GM23338 (cell line): ENCODE measurements around the gene LRRC28. TPM values are rescaled to one million over a fixed set of nuclear protein-coding genes. Genes with fewer than 3 reads are reported as not detected.

Experiments used
- ATAC-seq: fragments of 200-7000 bp; cut with Tn5 transposase; 3 replicates; pipeline ENCODE4 v1.9.1; 2020
- DNase-seq: peaks from one replicate; pipeline ENCODE4 v3.0.0-alpha.2; 2015; ENCODE audit warnings: low spot score
- H2AFZ ChIP-seq: fragments of 200-600 bp; sonication (generic); 2 replicates; pipeline ENCODE4 v1.8.0; 2016; ENCODE audit warnings: antibody characterized with exemption, mild to moderate bottlenecking, moderate library complexity
- H3F3A ChIP-seq: fragments of 200-600 bp; sonication (generic); replicated peaks from 2 replicates; pipeline ENCODE4 v1.8.0; 2017; ENCODE audit warnings: antibody characterized with exemption, mixed run types, low read depth
- H3K27ac ChIP-seq: fragments of 200-600 bp; sonication (generic); 2 replicates; pipeline ENCODE4 v1.6.1; 2016; ENCODE audit warnings: low read depth
- H3K27me3 ChIP-seq: fragments of 200-600 bp; sonication (generic); 2 replicates; pipeline ENCODE4 v1.8.0; 2016; ENCODE audit warnings: mild to moderate bottlenecking, mixed run types, moderate library complexity; ENCODE audit not compliant: insufficient read depth
- H3K36me3 ChIP-seq: fragments of 200-600 bp; sonication (generic); 2 replicates; pipeline ENCODE4 v1.8.0; 2016; ENCODE audit warnings: mild to moderate bottlenecking; ENCODE audit not compliant: insufficient read depth
- H3K4me1 ChIP-seq: fragments of 200-600 bp; sonication (generic); 2 replicates; pipeline ENCODE4 v1.8.0; 2016; ENCODE audit warnings: mild to moderate bottlenecking, moderate library complexity; ENCODE audit not compliant: insufficient read depth
- H3K4me2 ChIP-seq: fragments of 200-600 bp; sonication (generic); 2 replicates; pipeline ENCODE4 v1.7.1; 2017; ENCODE audit warnings: mixed run types
- H3K4me3 ChIP-seq: fragments of 200-600 bp; sonication (generic); 2 replicates; pipeline ENCODE4 v1.6.1; 2016; ENCODE audit warnings: mixed run types
- H3K79me2 ChIP-seq: fragments of 200-600 bp; sonication (generic); replicated peaks from 2 replicates; pipeline ENCODE4 v1.8.0; 2017; ENCODE audit warnings: mild to moderate bottlenecking; ENCODE audit not compliant: insufficient read depth
- H3K9me2 ChIP-seq: fragments of 200-600 bp; sonication (generic); 2 replicates; pipeline ENCODE4 v1.8.0; 2017; ENCODE audit not compliant: insufficient read depth
- H4K20me1 ChIP-seq: fragments of 200-600 bp; sonication (generic); replicated peaks from 2 replicates; pipeline ENCODE4 v1.8.0; 2017; ENCODE audit warnings: mild to moderate bottlenecking; ENCODE audit not compliant: insufficient read depth
- H3K27ac Mint-ChIP-seq: 2 replicates; pipeline ENCODE4 v1.8.0; 2020; ENCODE audit warnings: inconsistent platforms, mild to moderate bottlenecking, moderate library complexity, mixed read lengths
- H3K27me3 Mint-ChIP-seq: 3 replicates; pipeline ENCODE4 v1.8.0; 2022; ENCODE audit warnings: low read depth, mild to moderate bottlenecking, moderate library complexity, mixed read lengths, inconsistent platforms; ENCODE audit not compliant: insufficient read depth, poor library complexity
- H3K36me3 Mint-ChIP-seq: 3 replicates; pipeline ENCODE4 v1.8.0; 2021; ENCODE audit warnings: low read depth, mild to moderate bottlenecking, inconsistent platforms, moderate library complexity, mixed read lengths
- H3K4me1 Mint-ChIP-seq: 3 replicates; pipeline ENCODE4 v1.8.0; 2020; ENCODE audit warnings: mild to moderate bottlenecking, inconsistent platforms, mixed read lengths
- H3K4me3 Mint-ChIP-seq: 3 replicates; pipeline ENCODE4 v1.8.0; 2021; ENCODE audit warnings: moderate library complexity, mild to moderate bottlenecking, inconsistent platforms, mixed read lengths
- H3K9me3 Mint-ChIP-seq: 3 replicates; pipeline ENCODE4 v1.8.0; 2020; ENCODE audit warnings: moderate library complexity, mild to moderate bottlenecking, inconsistent platforms, mixed read lengths
- CREB1 ChIP-seq: fragments of 250-450 bp; sonication (Bioruptor Pico); IDR thresholded peaks from 2 replicates; pipeline ENCODE4 v1.5.0; 2020; ENCODE audit warnings: low read depth, mild to moderate bottlenecking, moderate library complexity
- ETS1 ChIP-seq: IDR thresholded peaks from 2 replicates; pipeline ENCODE4 v1.6.1; 2016; ENCODE audit warnings: antibody characterized with exemption
- EZH2 ChIP-seq: fragments of 200-600 bp; sonication (generic); IDR thresholded peaks from one replicate; pipeline ENCODE4 v1.8.0; 2017; ENCODE audit warnings: antibody characterized with exemption, mild to moderate bottlenecking, low read depth; ENCODE audit not compliant: unreplicated experiment
- EZH2phosphoT487 ChIP-seq: fragments of 200-600 bp; sonication (generic); IDR thresholded peaks from one replicate; pipeline ENCODE4 v1.8.1; 2018; ENCODE audit warnings: antibody characterized with exemption; ENCODE audit not compliant: unreplicated experiment
- NANOG ChIP-seq: IDR thresholded peaks from 2 replicates; pipeline ENCODE4 v1.6.1; 2016; ENCODE audit warnings: antibody characterized with exemption, borderline replicate concordance
- POLR2AphosphoS5 ChIP-seq: IDR thresholded peaks from 2 replicates; pipeline ENCODE4 v1.6.1; 2016; ENCODE audit warnings: antibody characterized with exemption, low read depth
- STAT1 ChIP-seq: IDR thresholded peaks from one replicate; pipeline ENCODE4 v1.6.1; 2016; ENCODE audit warnings: antibody characterized with exemption; ENCODE audit not compliant: unreplicated experiment
- ZNF331 ChIP-seq: fragments of 250-450 bp; sonication (Bioruptor Pico); IDR thresholded peaks from 2 replicates; pipeline ENCODE4 v1.5.0; 2020; ENCODE audit warnings: low read depth, mild to moderate bottlenecking, moderate library complexity
- ZNF462 ChIP-seq: fragments of 250-450 bp; sonication (Bioruptor Pico); IDR thresholded peaks from 2 replicates; pipeline ENCODE4 v1.5.0; 2020; ENCODE audit warnings: mild to moderate bottlenecking, moderate library complexity
- polyA plus RNA-seq: library from polyadenylated mRNA; unstranded; fragments of >200 nt; fragmentation: Nextera tagmentation; extraction: Ambion mirVana; gene quantifications from 2 replicates; pipeline ENCODE4 v1.2.1, GENCODE V29; 2016
- total RNA-seq: library from RNA; depleted of rRNA; stranded (reverse); fragments of >200 nt; shearing (Covaris generic); gene quantifications from 2 replicates; pipeline ENCODE4 v1.2.3, GENCODE V29; 2014
- TF ChIP-seq, protein P1 (sequence below), 2 experiments: fragments of 200-600 bp in 1 of 2; sonication (generic) in 1 of 2; conservative IDR thresholded peaks; 2 replicates each; pipeline versions ENCODE4 v1.5.1 to v1.6.1; 2016 to 2017; ENCODE audit warnings: antibody characterized with exemption in 2 of 2, low read depth in 2 of 2, mild to moderate bottlenecking in 2 of 2, moderate library complexity in 1 of 2

The LRRC28 gene
- total and polyA plus RNA-seq, 2 experiments from 2014 or later = 12.9 to 28.4 TPM

DNA sequence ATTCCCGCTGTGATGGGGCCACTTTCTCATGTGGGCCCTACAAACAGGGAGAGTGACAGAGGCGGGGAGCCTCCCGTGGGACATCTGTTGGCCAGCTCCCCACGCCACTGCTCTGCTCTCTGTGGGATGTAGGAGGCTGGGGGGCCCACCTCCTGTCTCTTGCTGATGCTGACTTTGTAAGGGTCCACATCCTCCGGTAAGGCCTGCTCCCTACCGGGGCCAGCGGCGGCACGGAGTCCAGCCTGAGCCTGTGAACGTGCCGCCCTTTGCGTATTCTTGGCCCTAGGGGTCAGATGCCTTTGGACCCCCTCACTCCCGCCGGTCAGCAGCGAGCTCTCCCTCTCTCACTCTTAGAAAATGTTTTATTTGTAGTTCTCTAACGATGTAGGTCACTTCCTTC is 153.2 kb downstream of the LRRC28 start:
- Histone ChIP-seq H2AFZ (no peak overlapping the region), H3K79me2 (no peaks in the 10 kb centered on the region), H3K27me3 (no peaks in the 10 kb centered on the region), H3K9me2 (no peaks in the 10 kb centered on the region), H3K4me2 (no peak overlapping the region), H3K4me3 (no peak overlapping the region), H3K36me3 (no peaks in the 10 kb centered on the region), H4K20me1 (no peaks in the 10 kb centered on the region), H3K4me1 (no peaks in the 10 kb centered on the region), H3F3A (no peaks in the 10 kb centered on the region), H3K27ac (no peak overlapping the region)
- no peak for DNase-seq
- Mint-ChIP-seq H3K27me3 (peaks cover 4% of the 10 kb centered on the region), H3K9me3 (no peaks in the 10 kb centered on the region), H3K4me1 (peaks cover 11% of the 10 kb centered on the region), H3K4me3 (no peak overlapping the region), H3K27ac (no peak overlapping the region), H3K36me3 (no peaks in the 10 kb centered on the region; the same call in 2 of the 3 replicates)
- TF ChIP-seq CREB1 (no peak), POLR2AphosphoS5 (no peak), EZH2phosphoT487 (no peak), EZH2 (no peak)
- no peak for ATAC-seq

DNA sequence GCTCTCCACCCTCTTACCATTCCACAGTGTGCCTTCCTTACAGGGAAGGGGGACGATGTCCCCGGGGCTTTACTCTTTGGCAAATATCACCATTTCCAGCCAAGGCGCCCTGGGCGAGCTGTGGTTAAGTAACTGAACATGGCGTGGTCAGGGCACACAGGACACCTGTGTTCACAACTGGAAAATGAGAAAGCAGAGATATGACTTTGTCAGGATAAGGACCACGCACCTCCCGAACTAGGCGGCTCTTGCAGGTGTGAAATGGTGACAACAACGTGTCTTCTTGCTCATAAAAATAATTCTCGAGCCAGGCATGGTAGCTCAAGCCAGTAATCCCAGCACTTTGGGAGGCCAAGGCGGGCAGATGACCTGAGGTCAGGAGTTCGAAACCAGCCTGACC is 154.8 kb downstream of the LRRC28 start:
- ATAC-seq = no peak
- no peak for TF ChIP-seq ZNF331
- no peak for TF ChIP-seq ETS1
- TF ChIP-seq EZH2phosphoT487 = no peak
- TF ChIP-seq NANOG = no peak
- TF ChIP-seq, protein P1, sequence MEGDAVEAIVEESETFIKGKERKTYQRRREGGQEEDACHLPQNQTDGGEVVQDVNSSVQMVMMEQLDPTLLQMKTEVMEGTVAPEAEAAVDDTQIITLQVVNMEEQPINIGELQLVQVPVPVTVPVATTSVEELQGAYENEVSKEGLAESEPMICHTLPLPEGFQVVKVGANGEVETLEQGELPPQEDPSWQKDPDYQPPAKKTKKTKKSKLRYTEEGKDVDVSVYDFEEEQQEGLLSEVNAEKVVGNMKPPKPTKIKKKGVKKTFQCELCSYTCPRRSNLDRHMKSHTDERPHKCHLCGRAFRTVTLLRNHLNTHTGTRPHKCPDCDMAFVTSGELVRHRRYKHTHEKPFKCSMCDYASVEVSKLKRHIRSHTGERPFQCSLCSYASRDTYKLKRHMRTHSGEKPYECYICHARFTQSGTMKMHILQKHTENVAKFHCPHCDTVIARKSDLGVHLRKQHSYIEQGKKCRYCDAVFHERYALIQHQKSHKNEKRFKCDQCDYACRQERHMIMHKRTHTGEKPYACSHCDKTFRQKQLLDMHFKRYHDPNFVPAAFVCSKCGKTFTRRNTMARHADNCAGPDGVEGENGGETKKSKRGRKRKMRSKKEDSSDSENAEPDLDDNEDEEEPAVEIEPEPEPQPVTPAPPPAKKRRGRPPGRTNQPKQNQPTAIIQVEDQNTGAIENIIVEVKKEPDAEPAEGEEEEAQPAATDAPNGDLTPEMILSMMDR (conservative IDR thresholded peaks at IDR 0.05; ENCODE audit: low read depth in 2 of 2) = no peak
- no peak for TF ChIP-seq CREB1
- no peak for TF ChIP-seq POLR2AphosphoS5
- TF ChIP-seq EZH2 = no peak
- TF ChIP-seq STAT1 = no peak
- TF ChIP-seq ZNF462 (CRISPR knock-in tag) = no peak

More for the DNA sequence above, 154.8 kb downstream of the LRRC28 start:
- no peaks in the 10 kb centered on the region for H3K36me3 Mint-ChIP-seq
- H3K27ac Mint-ChIP-seq = no peak overlapping the region
- no peak overlapping the region for H3K4me2 ChIP-seq
- no peak overlapping the region for H3K4me3 ChIP-seq
- no peaks in the 10 kb centered on the region for H3K9me2 ChIP-seq
- H3F3A ChIP-seq = no peaks in the 10 kb centered on the region
- no peaks in the 10 kb centered on the region for H3K27me3 ChIP-seq
- H4K20me1 ChIP-seq = no peaks in the 10 kb centered on the region
- no peaks in the 10 kb centered on the region for H3K36me3 ChIP-seq
- no peak for DNase-seq
- H3K9me3 Mint-ChIP-seq = no peaks in the 10 kb centered on the region
- H2AFZ ChIP-seq = no peak overlapping the region
- no peak overlapping the region for H3K4me3 Mint-ChIP-seq
- H3K27ac ChIP-seq = no peak overlapping the region
- H3K4me1 Mint-ChIP-seq = peaks cover 11% of the 10 kb centered on the region
- H3K4me1 ChIP-seq = no peaks in the 10 kb centered on the region
- H3K27me3 Mint-ChIP-seq = peaks cover 6% of the 10 kb centered on the region
- H3K79me2 ChIP-seq = no peaks in the 10 kb centered on the region
